Fibroblast of the aortic adventitia (primary cell): ENCODE measurements around the gene PLD1. TPM values are rescaled to one million over a fixed set of nuclear protein-coding genes. Genes with fewer than 3 reads are reported as not detected.
A peak's percentile ranks its signal among the peaks of the same experiment; 100 is the strongest.

ENCODE experiments used
- DNase-seq: peaks from one replicate; pipeline ENCODE4 v3.0.0-alpha.2; 2010; ENCODE audit warnings: low read depth
- H3K4me3 ChIP-seq: 2 replicates; pipeline ENCODE4 v1.5.1; 2011; ENCODE audit warnings: low read depth, mild to moderate bottlenecking, control low read depth, low read length, moderate library complexity
- CTCF ChIP-seq: IDR thresholded peaks from 2 replicates; pipeline ENCODE4 v1.5.1; 2011; ENCODE audit warnings: mild to moderate bottlenecking, low read length, control low read depth, inconsistent platforms; ENCODE audit not compliant: insufficient read depth
- total RNA-seq: library from RNA; depleted of rRNA; stranded (reverse); fragments of >200 nt; gene quantifications from 2 replicates; pipeline ENCODE4 v1.2.3, GENCODE V29; 2012; ENCODE audit warnings: low replicate concordance

The PLD1 gene
- total RNA-seq, 1 donor: 23.1 TPM

GRCh38 chr3:171825222-171825828, 15.0 kb upstream of the PLD1 start:
- TF ChIP-seq CTCF: no peak
- peak; percentile 98 for DNase-seq

DNA sequence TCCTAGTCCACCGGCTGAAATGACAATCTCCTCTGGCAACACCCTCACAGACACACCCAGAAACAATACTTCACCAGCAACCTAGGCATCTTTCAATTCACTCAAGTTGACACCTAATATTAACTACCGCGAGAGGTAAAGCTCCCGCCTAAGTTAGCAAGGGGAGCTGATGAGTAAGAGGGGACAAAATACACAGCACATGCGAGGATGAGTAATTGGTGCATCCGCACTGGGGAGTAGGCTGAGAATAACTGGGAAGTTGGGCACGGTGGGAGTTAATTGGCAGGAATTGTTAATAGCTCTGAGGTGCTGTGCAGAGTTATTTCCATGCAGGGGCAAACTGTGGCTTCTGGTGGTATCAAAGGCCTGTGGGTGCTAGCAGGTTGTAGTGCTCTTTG, 14.5 kb upstream of the PLD1 start:
- H3K4me3 ChIP-seq: no peak overlapping the region
- TF ChIP-seq CTCF: no peak
- DNase-seq: no peak

More at GRCh38 chr3:171825222-171825828, 15.0 kb upstream of the PLD1 start:
- no peak overlapping the region for H3K4me3 ChIP-seq

- DNase-seq: no peak
Measured at GRCh38 chr3:171824116-171824515, 13.8 kb upstream of the PLD1 start.

GRCh38 chr3:171822431-171823106, 12.3 kb upstream of the PLD1 start:
- no peak for TF ChIP-seq CTCF
- DNase-seq: no peak
- H3K4me3 ChIP-seq: no peak overlapping the region

More at GRCh38 chr3:171824116-171824515, 13.8 kb upstream of the PLD1 start:
- no peak overlapping the region for H3K4me3 ChIP-seq
- no peak for TF ChIP-seq CTCF

DNA sequence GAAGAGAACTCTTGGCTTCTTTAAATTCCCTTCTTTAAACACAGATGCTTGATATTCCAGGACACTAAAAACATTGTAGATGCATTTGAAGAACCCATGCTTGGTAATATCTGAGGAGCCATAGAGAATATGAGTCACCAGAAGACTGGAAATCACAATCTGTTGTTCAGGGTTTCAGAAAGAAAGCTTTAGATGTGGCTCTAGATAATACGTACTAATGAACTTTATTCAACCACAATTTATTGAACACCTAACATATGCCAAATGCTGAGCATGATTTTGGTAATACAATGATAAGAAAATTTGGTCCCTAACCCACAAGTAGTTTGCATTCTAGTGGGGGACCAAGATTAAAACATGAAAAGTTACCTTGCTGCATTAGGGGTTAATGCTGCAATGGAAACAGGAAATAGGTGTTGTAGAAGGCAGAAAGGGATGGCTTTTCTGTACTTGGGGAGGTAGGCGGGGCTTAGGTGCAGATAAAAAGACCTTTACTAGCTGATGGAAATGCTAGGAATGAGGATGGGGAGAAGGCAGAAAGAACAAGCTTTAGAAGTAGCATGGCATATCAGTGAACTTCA, 11.6 kb upstream of the PLD1 start:
- no peak overlapping the region for H3K4me3 ChIP-seq
- no peak for TF ChIP-seq CTCF
- DNase-seq: no peak

- peak; percentile 59 for DNase-seq
- no peak for TF ChIP-seq CTCF
- H3K4me3 ChIP-seq: no peak overlapping the region
Measured at GRCh38 chr3:171821044-171821443, 10.8 kb upstream of the PLD1 start.
